Measurements from ENCODE around the gene MAD1L1.

MAD1L1 gene

DNA sequence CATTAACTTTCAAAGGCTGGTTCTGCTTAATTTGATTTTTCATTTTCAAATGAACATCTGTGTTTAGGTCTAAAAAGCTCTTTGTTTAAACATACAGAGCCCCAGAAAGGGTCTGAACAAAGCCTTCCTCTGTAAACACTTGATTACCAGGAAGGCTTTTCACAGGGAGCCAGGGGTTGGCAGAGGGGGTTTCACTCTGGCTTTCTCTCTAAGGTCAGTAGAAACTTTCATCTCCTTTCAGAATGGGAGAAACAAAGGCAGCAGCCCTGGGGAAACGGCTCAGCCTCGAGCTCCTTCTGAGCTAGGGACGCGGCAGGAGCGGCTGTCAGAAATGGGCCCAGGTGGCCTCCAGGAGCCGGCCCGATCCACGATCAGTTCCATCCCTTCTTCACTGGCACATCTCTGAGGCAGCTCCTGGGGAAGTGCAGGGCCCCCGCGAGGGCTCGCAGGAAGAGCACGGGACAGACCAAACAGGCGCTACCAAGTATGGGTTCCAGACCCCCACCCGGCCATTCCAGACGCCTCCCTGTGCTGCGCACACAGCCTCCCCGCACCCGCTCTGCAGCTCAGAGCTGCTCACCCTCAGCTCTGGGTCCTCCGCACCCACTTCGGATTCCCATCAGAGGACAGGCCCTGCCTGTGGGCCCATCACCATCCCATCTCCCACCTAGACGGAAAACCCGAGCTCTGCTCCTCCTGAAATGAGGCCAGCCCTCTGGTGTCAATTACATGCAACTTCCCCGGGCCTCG lies 124.1 kb downstream of the MAD1L1 start:
- ATAC-seq, result no peak
- TF ChIP-seq ZNF70 (CRISPR knock-in tag; IDR thresholded peaks at IDR 0.05) (0 out of 2 replicates have a peak, but pooled peaks have one; percentile 4), CREB5 (CRISPR knock-in tag; IDR thresholded peaks at IDR 0.05; ENCODE audit: low read depth) (no peak)

DNA sequence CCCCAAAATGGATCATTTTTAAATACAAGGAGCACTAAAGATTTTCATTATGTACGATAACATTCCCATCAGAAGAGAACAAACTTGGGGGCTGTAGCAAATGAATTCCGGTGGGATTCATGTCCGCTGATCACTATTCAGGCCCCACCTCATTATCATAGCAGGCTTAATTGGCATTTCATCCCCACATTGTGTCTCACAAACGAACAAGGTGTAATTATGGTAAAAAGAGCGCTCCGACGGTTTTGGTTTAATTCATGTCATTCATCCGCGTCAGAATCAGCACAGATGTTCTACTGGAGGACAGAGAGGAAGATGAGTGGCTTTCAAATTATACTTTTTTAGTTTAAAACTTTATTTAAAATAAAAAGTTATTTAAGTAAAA lies 124.7 kb downstream of the MAD1L1 start:
- TF ChIP-seq ZFP3 (CRISPR knock-in tag; IDR thresholded peaks at IDR 0.05) (no peak), ZFP30 (CRISPR knock-in tag; IDR thresholded peaks at IDR 0.05) (no peak), TOX (CRISPR knock-in tag; IDR thresholded peaks at IDR 0.05; ENCODE audit: borderline replicate concordance) (no peak), RARB (CRISPR knock-in tag; IDR thresholded peaks at IDR 0.05) (no peak), BACH2 (CRISPR knock-in tag; IDR thresholded peaks at IDR 0.05; ENCODE audit: borderline replicate concordance) (no peak), GLIS3 (CRISPR knock-in tag; IDR thresholded peaks at IDR 0.05) (no peak), OSR1 (CRISPR knock-in tag; IDR thresholded peaks at IDR 0.05) (no peak), SNAI2 (CRISPR knock-in tag; IDR thresholded peaks at IDR 0.05) (no peak), ZNF8 (CRISPR knock-in tag; IDR thresholded peaks at IDR 0.05) (no peak), PPARA (CRISPR knock-in tag; IDR thresholded peaks at IDR 0.05; ENCODE audit: borderline replicate concordance) (no peak), POU6F1 (CRISPR knock-in tag; IDR thresholded peaks at IDR 0.05; ENCODE audit: borderline replicate concordance, low read depth) (no peak), CSDC2 (CRISPR knock-in tag; IDR thresholded peaks at IDR 0.05) (no peak), ZNF70 (CRISPR knock-in tag; IDR thresholded peaks at IDR 0.05) (no peak), TCF4 (CRISPR knock-in tag; IDR thresholded peaks at IDR 0.05; ENCODE audit: borderline replicate concordance) (no peak), CREB5 (CRISPR knock-in tag; IDR thresholded peaks at IDR 0.05; ENCODE audit: low read depth) (no peak), ISL1 (CRISPR knock-in tag; IDR thresholded peaks at IDR 0.05) (no peak)
- TF ChIP-seq, protein P1, sequence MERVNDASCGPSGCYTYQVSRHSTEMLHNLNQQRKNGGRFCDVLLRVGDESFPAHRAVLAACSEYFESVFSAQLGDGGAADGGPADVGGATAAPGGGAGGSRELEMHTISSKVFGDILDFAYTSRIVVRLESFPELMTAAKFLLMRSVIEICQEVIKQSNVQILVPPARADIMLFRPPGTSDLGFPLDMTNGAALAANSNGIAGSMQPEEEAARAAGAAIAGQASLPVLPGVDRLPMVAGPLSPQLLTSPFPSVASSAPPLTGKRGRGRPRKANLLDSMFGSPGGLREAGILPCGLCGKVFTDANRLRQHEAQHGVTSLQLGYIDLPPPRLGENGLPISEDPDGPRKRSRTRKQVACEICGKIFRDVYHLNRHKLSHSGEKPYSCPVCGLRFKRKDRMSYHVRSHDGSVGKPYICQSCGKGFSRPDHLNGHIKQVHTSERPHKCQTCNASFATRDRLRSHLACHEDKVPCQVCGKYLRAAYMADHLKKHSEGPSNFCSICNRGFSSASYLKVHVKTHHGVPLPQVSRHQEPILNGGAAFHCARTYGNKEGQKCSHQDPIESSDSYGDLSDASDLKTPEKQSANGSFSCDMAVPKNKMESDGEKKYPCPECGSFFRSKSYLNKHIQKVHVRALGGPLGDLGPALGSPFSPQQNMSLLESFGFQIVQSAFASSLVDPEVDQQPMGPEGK (CRISPR knock-in tag; IDR thresholded peaks at IDR 0.05; ENCODE audit: borderline replicate concordance), result no peak
- TF ChIP-seq, protein P2, sequence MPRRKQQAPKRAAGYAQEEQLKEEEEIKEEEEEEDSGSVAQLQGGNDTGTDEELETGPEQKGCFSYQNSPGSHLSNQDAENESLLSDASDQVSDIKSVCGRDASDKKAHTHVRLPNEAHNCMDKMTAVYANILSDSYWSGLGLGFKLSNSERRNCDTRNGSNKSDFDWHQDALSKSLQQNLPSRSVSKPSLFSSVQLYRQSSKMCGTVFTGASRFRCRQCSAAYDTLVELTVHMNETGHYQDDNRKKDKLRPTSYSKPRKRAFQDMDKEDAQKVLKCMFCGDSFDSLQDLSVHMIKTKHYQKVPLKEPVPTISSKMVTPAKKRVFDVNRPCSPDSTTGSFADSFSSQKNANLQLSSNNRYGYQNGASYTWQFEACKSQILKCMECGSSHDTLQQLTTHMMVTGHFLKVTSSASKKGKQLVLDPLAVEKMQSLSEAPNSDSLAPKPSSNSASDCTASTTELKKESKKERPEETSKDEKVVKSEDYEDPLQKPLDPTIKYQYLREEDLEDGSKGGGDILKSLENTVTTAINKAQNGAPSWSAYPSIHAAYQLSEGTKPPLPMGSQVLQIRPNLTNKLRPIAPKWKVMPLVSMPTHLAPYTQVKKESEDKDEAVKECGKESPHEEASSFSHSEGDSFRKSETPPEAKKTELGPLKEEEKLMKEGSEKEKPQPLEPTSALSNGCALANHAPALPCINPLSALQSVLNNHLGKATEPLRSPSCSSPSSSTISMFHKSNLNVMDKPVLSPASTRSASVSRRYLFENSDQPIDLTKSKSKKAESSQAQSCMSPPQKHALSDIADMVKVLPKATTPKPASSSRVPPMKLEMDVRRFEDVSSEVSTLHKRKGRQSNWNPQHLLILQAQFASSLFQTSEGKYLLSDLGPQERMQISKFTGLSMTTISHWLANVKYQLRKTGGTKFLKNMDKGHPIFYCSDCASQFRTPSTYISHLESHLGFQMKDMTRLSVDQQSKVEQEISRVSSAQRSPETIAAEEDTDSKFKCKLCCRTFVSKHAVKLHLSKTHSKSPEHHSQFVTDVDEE (CRISPR knock-in tag; IDR thresholded peaks at IDR 0.05), result no peak
- TF ChIP-seq, protein P3, sequence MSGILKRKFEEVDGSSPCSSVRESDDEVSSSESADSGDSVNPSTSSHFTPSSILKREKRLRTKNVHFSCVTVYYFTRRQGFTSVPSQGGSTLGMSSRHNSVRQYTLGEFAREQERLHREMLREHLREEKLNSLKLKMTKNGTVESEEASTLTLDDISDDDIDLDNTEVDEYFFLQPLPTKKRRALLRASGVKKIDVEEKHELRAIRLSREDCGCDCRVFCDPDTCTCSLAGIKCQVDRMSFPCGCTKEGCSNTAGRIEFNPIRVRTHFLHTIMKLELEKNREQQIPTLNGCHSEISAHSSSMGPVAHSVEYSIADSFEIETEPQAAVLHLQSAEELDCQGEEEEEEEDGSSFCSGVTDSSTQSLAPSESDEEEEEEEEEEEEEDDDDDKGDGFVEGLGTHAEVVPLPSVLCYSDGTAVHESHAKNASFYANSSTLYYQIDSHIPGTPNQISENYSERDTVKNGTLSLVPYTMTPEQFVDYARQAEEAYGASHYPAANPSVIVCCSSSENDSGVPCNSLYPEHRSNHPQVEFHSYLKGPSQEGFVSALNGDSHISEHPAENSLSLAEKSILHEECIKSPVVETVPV (CRISPR knock-in tag; IDR thresholded peaks at IDR 0.05), result no peak

More for the DNA sequence above, 124.7 kb downstream of the MAD1L1 start:
- ATAC-seq, result no peak

Data from SK-N-SH treated with all-trans-retinoic acid at 6 μM for 48 hours (cell line).